Measurements from ENCODE around the gene SLC37A1.

DNA sequence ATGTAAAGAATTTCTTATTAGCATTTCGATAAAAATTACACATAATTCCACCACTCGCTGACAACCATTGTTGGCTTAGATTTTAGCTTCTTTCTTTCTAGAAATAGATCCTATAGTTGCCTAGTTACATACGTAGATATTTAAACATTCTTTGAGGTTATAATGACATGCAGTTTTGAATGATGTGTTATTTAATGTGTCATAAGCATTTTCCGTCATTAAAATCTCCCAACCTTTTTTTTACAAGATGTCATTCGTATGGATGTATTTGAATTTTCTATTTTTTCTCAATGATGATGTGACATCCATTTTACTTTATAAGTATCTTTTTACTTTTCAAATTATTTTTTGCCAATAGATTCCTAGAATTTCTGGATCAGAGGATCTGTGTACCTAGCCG, 44.7 kb downstream of the SLC37A1 start:
- TF ChIP-seq, protein P1, sequence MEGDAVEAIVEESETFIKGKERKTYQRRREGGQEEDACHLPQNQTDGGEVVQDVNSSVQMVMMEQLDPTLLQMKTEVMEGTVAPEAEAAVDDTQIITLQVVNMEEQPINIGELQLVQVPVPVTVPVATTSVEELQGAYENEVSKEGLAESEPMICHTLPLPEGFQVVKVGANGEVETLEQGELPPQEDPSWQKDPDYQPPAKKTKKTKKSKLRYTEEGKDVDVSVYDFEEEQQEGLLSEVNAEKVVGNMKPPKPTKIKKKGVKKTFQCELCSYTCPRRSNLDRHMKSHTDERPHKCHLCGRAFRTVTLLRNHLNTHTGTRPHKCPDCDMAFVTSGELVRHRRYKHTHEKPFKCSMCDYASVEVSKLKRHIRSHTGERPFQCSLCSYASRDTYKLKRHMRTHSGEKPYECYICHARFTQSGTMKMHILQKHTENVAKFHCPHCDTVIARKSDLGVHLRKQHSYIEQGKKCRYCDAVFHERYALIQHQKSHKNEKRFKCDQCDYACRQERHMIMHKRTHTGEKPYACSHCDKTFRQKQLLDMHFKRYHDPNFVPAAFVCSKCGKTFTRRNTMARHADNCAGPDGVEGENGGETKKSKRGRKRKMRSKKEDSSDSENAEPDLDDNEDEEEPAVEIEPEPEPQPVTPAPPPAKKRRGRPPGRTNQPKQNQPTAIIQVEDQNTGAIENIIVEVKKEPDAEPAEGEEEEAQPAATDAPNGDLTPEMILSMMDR (conservative IDR thresholded peaks at IDR 0.05) = no peak
- no peak for TF ChIP-seq EZH2 (IDR thresholded peaks at IDR 0.05; ENCODE audit: low read depth)
